GM12878 (cell line): ENCODE measurements around the gene PRUNE2. TPM values are rescaled to one million over a fixed set of nuclear protein-coding genes. Genes with fewer than 3 reads are reported as not detected.

Experiments used
- ATAC-seq: fragments of 200-7000 bp; cut with Tn5 transposase; 3 replicates; pipeline ENCODE4 v1.9.1; 2020; ENCODE audit warnings: mild to moderate bottlenecking, moderate library complexity
- BruUV-seq: library from RNA; stranded (reverse); fragments of 400-500 nt; replicated peaks from 2 replicates; lab custom pipeline; 2021; lab: Mats Ljungman, UMichigan
- CTCF ChIA-PET: fragments of 300-600 bp; sonication (Branson Sonifier 250); formaldehyde crosslinking; extraction: SDS; loops from one replicate; lab custom pipeline; 2021; ENCODE audit warnings: inconsistent platforms; lab: Yijun Ruan, JAX
- POLR2A ChIA-PET: fragments of 350-600 bp; formaldehyde crosslinking; extraction: SDS; loops from one replicate; lab custom pipeline; 2021; ENCODE audit warnings: inconsistent platforms; lab: Charles Lee
- RAD21 ChIA-PET: fragments of 300-600 bp; sonication (Branson Sonifier 250); formaldehyde crosslinking; loops from one replicate; lab custom pipeline; 2023; ENCODE audit warnings: antibody characterized with exemption; ENCODE audit not compliant: unreplicated experiment; lab: Charles Lee
- SMC1A ChIA-PET: fragments of 300-600 bp; sonication (Branson Sonifier 250); formaldehyde crosslinking; loops from one replicate; lab custom pipeline; 2023; ENCODE audit not compliant: unreplicated experiment, uncharacterized antibody; lab: Charles Lee
- DNase-seq: peaks from one replicate; pipeline ENCODE4 v3.0.0-alpha.2; 2011; ENCODE audit warnings: low read depth, low spot score
- FAIRE-seq: peaks from 3 replicates; lab custom pipeline; 2011; peaks lifted over from hg19 to GRCh38; lab: Jason Lieb, UNC
- H2AFZ ChIP-seq: 2 replicates; pipeline ENCODE4 v1.6.0; 2011; ENCODE audit warnings: low read depth, low read length, control low read depth; ENCODE audit not compliant: control insufficient read depth
- H3K27ac ChIP-seq: 2 replicates; pipeline ENCODE4 v1.5.1; 2011; ENCODE audit warnings: control low read depth; ENCODE audit not compliant: control insufficient read depth, insufficient read depth
- H3K27me3 ChIP-seq, 2 experiments: replicated peaks in 1 of 2; 2 replicates each; pipeline versions ENCODE4 v1.6.0 to v1.6.1; 2011; ENCODE audit warnings: low read length in 1 of 2; ENCODE audit not compliant: control insufficient read depth in 2 of 2, insufficient read depth in 2 of 2
- H3K36me3 ChIP-seq, 2 experiments: 2 replicates each; pipeline ENCODE4 v1.5.1; 2011; ENCODE audit warnings: low read length in 1 of 2; ENCODE audit not compliant: control insufficient read depth in 2 of 2, insufficient read depth in 2 of 2
- H3K4me1 ChIP-seq: 2 replicates; pipeline ENCODE4 v1.6.1; 2011; ENCODE audit warnings: mild to moderate bottlenecking, low read length, moderate library complexity, mixed read lengths; ENCODE audit not compliant: control insufficient read depth, insufficient read depth
- H3K4me2 ChIP-seq: 2 replicates; pipeline ENCODE4 v1.6.0; 2011; ENCODE audit warnings: control low read depth; ENCODE audit not compliant: control insufficient read depth, insufficient read depth
- H3K4me3 ChIP-seq: fragments of 200-600 bp; sonication (generic); 2 replicates; pipeline ENCODE4 v1.5.1; 2016
- H3K79me2 ChIP-seq: 2 replicates; pipeline ENCODE4 v1.6.0; 2011; ENCODE audit warnings: low read length; ENCODE audit not compliant: control insufficient read depth, insufficient read depth
- H3K9ac ChIP-seq: 2 replicates; pipeline ENCODE4 v1.8.0; 2011; ENCODE audit warnings: low read length, control low read depth, mixed read lengths; ENCODE audit not compliant: control insufficient read depth, insufficient read depth
- H3K9me3 ChIP-seq: replicated peaks from 3 replicates; pipeline ENCODE4 v1.5.1; 2011; ENCODE audit warnings: mild to moderate bottlenecking, low read length; ENCODE audit not compliant: control insufficient read depth, insufficient read depth
- H4K20me1 ChIP-seq: 2 replicates; pipeline ENCODE4 v1.6.0; 2011; ENCODE audit not compliant: control insufficient read depth, insufficient read depth
- CEBPB ChIP-seq, 2 experiments: fragments of 150-350 bp in 1 of 2; IDR thresholded peaks; 2 replicates each; pipeline ENCODE4 v1.6.1; 2012 to 2014; ENCODE audit warnings: low read depth in 2 of 2, low read length in 2 of 2, borderline replicate concordance in 1 of 2, inconsistent platforms in 1 of 2
- CHD2 ChIP-seq: IDR thresholded peaks from 2 replicates; pipeline ENCODE4 v1.6.1; 2011; ENCODE audit warnings: low read depth, low read length, improper control_type of control experiment, borderline replicate concordance
- EZH2 ChIP-seq: IDR thresholded peaks from 2 replicates; pipeline ENCODE4 v1.6.1; 2012; ENCODE audit warnings: low read depth, mild to moderate bottlenecking, control low read depth, inconsistent platforms, low read length, borderline replicate concordance; ENCODE audit not compliant: control insufficient read depth
- JUNB ChIP-seq: IDR thresholded peaks from 2 replicates; pipeline ENCODE4 v1.6.1; 2016; ENCODE audit warnings: antibody characterized with exemption, mild to moderate bottlenecking
- MLLT1 ChIP-seq: fragments of 450-650 bp; IDR thresholded peaks from 2 replicates; pipeline ENCODE4 v1.6.1; 2016; ENCODE audit warnings: mild to moderate bottlenecking
- POLR2AphosphoS2 ChIP-seq: IDR thresholded peaks from 2 replicates; pipeline ENCODE4 v1.6.1; 2011; ENCODE audit warnings: low read depth, mild to moderate bottlenecking, low read length, improper control_type of control experiment, moderate library complexity
- RB1 ChIP-seq: fragments of 450-650 bp; formaldehyde crosslinking; IDR thresholded peaks from 2 replicates; pipeline ENCODE4 v1.6.1; 2017; ENCODE audit warnings: mild to moderate bottlenecking, borderline replicate concordance
- TARDBP ChIP-seq: IDR thresholded peaks from 2 replicates; pipeline ENCODE4 v1.6.1; 2016; ENCODE audit warnings: borderline replicate concordance
- ZBTB40 ChIP-seq: fragments of 450-650 bp; IDR thresholded peaks from 2 replicates; pipeline ENCODE4 v1.6.1; 2016; ENCODE audit warnings: mild to moderate bottlenecking, moderate library complexity, borderline replicate concordance
- WGBS: methylation state at CpG from one replicate; pipeline ENCODE4 v1.1.6; 2016; ENCODE audit warnings: low lambda C conversion rate; ENCODE audit not compliant: insufficient replicate concordance, insufficient coverage; ENCODE audit errors: missing lambda C conversion rate; 5-methylcytosine and 5-hydroxymethylcytosine counted together
- in situ Hi-C: fragments of 300-500 bp; cut with MboI; formaldehyde crosslinking; loops from 9 replicates; pipeline ENCODE4 v1.14.3; 2018; ENCODE audit warnings: mixed read lengths
- intact Hi-C: fragments of 100-400 bp; cut with micrococcal nuclease; formaldehyde crosslinking; loops from one replicate; pipeline ENCODE4 v1.14.2; 2022; ENCODE audit not compliant: unreplicated experiment
- polyA plus RNA-seq, 11 experiments: library from polyadenylated mRNA; depleted of rRNA in 4 of 11; unstranded in 6 of 11; stranded (reverse) in 5 of 11; fragments of >200 nt; fragmentation: Nextera tagmentation in 4 of 11; fragmentation: Illumina TruSeq in 1 of 11; extraction: Ambion mirVana in 4 of 11; extraction: Trizol in 1 of 11; gene quantifications; 1 replicate in 1 of 11; 2 replicates in 10 of 11; pipeline versions ENCODE4 v1.2.1 to v1.2.3, GENCODE V29; 2011 to 2016; ENCODE audit warnings: inconsistent platforms in 2 of 11, missing spikeins in 2 of 11, low read depth in 1 of 11
- total RNA-seq, 4 experiments: library from RNA; depleted of rRNA in 3 of 4; stranded (reverse); fragments of >200 nt in 3 of 4; fragmentation: Illumina TruSeq in 1 of 4; extraction: Trizol in 1 of 4; gene quantifications; 2 replicates each; pipeline versions ENCODE4 v1.2.1 to v1.2.3, GENCODE V29; 2013 to 2021

PRUNE2 gene
- total and polyA plus RNA-seq, 10 of the 15 experiments (the other 5 are each of a cell fraction or from before 2014, with no cell fraction given): 0.07 to 0.63 (median 0.25) TPM

- Histone ChIP-seq H3K9ac (no peak overlapping the region), H3K79me2 (no peaks in the 10 kb centered on the region), H3K27ac (no peak overlapping the region), H3K4me3 (no peak overlapping the region), H3K4me1 (no peaks in the 10 kb centered on the region), H3K27me3 (peaks cover 0 to 3% of the 10 kb centered on the region in 2 experiments; a peak in 3 of 4 replicates), H4K20me1 (no peaks in the 10 kb centered on the region), H3K36me3 (no peaks in the 10 kb centered on the region), H3K4me2 (no peak overlapping the region), H3K9me3 (no peaks in the 10 kb centered on the region), H2AFZ (no peak overlapping the region)
- in situ Hi-C loops: loop anchor here (5.0 kb wide), 1 partner anchor 254 kb away; no protein-coding TSS in a partner anchor
- TF ChIP-seq POLR2AphosphoS2: no peak
- ChIA-PET RAD21 (no interaction called here), POLR2A (no interaction called here), CTCF (interaction anchor here (0.9 to 1.3 kb wide), 2 partner anchors 33 to 226 kb away, joined by 3 read pairs; no protein-coding TSS in a partner anchor), SMC1A (interaction anchor here (1.0 kb wide), 1 partner anchor 45 kb away, joined by 3 read pairs; no protein-coding TSS in a partner anchor)
- DNase-seq (no peak), ATAC-seq (no peak), FAIRE-seq (no peak)
- intact Hi-C loops: loop anchor here (5.0 to 10.0 kb wide), 2 partner anchors 299 to 1436 kb away; no protein-coding TSS in a partner anchor
- BruUV-seq: no TSS peak
- WGBS: 79% methylated on average over 4 of the region's 4 CpGs
These were observed 205.0 kb downstream of the PRUNE2 start for GRCh38 chr9:76700916-76701315.

GRCh38 chr9:76699971-76700370 lies 205.9 kb downstream of the PRUNE2 start:
- no peak overlapping the region for H3K4me3 ChIP-seq
- intact Hi-C loops: loop anchor here (5.0 to 10.0 kb wide), 2 partner anchors 298 to 1435 kb away; no protein-coding TSS in a partner anchor
- CTCF ChIA-PET: interaction anchor here (0.7 kb wide), 1 partner anchor 317 kb away, joined by 3 read pairs; no protein-coding TSS in a partner anchor
- TF ChIP-seq JUNB (no peak), TARDBP (no peak), CEBPB (IDR thresholded peaks at IDR 0.05; ENCODE audit: borderline replicate concordance in 1 of 2, low read depth in 2 of 2, low read length in 2 of 2) (no peak), EZH2 (no peak), MLLT1 (no peak), RB1 (no peak), CHD2 (no peak), ZBTB40 (no peak)

More at GRCh38 chr9:76699971-76700370, 205.9 kb downstream of the PRUNE2 start:
- Histone ChIP-seq H3K4me2 (no peak overlapping the region), H3K36me3 (no peaks in the 10 kb centered on the region), H2AFZ (no peak overlapping the region), H3K9me3 (no peaks in the 10 kb centered on the region), H3K4me1 (no peaks in the 10 kb centered on the region), H4K20me1 (no peaks in the 10 kb centered on the region), H3K27ac (no peak overlapping the region), H3K9ac (no peak overlapping the region), H3K79me2 (no peaks in the 10 kb centered on the region), H3K27me3 (peaks cover 0 to 3% of the 10 kb centered on the region in 2 experiments; a peak in 3 of 4 replicates)
- ATAC-seq (no peak), DNase-seq (no peak), FAIRE-seq (no peak)
- ChIA-PET RAD21 (no interaction called here), POLR2A (no interaction called here), SMC1A (interaction anchor here (0.6 to 1.0 kb wide), 3 partner anchors 44 to 309 kb away, joined by 3 read pairs; no protein-coding TSS in a partner anchor)
- BruUV-seq: no TSS peak
- in situ Hi-C loops: loop anchor here (5.0 kb wide), 1 partner anchor 253 kb away; no protein-coding TSS in a partner anchor
